HEK293T (cell line): ENCODE data around the gene RALB.

ENCODE experiments used
- ARNT ChIP-seq: fragments of 450-650 bp; IDR thresholded peaks from 2 replicates; pipeline ENCODE4 v1.6.1; 2017; ENCODE audit warnings: mild to moderate bottlenecking
- FOXK2 ChIP-seq: fragments of 450-650 bp; IDR thresholded peaks from 2 replicates; pipeline ENCODE4 v1.6.1; 2016; ENCODE audit warnings: mild to moderate bottlenecking
- FOXM1 ChIP-seq: fragments of 450-650 bp; IDR thresholded peaks from 2 replicates; pipeline ENCODE4 v1.6.1; 2017; ENCODE audit warnings: mild to moderate bottlenecking, borderline replicate concordance
- LEF1 ChIP-seq: fragments of 450-650 bp; IDR thresholded peaks from 2 replicates; pipeline ENCODE4 v1.6.1; 2017; ENCODE audit warnings: mild to moderate bottlenecking, borderline replicate concordance
- NFRKB ChIP-seq: fragments of 450-650 bp; IDR thresholded peaks from 2 replicates; pipeline ENCODE4 v1.6.1; 2016; ENCODE audit warnings: mild to moderate bottlenecking, moderate library complexity
- SP1 ChIP-seq: fragments of 450-650 bp; IDR thresholded peaks from 2 replicates; pipeline ENCODE4 v1.6.1; 2017
- SUZ12 ChIP-seq: fragments of 450-650 bp; IDR thresholded peaks from 2 replicates; pipeline ENCODE4 v1.6.1; 2016; ENCODE audit warnings: mild to moderate bottlenecking
- ZNF384 ChIP-seq: fragments of 450-650 bp; IDR thresholded peaks from 2 replicates; pipeline ENCODE4 v1.6.1; 2016

DNA sequence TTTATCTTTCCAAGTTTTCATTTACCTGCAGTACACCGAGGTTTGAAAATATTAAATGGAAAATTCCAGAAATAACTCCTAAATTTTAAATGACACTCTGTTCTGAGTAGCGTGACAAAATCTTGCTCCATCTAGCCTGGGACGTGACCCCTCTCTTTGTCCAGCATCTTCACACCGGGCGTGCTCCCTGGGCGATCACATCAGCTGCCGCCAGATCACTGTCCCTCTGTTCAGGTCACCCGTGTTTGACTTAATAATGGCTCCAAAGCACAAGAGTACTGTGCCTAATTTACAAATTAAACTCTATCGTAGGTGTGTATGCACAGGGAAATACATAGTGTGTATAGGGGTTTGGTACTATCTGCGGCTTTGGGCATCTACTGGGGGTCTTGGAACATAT is 23.3 kb upstream of the RALB start:
- TF ChIP-seq FOXM1, result no peak
- TF ChIP-seq SUZ12, result no peak
- no peak for TF ChIP-seq ZNF384
- no peak for TF ChIP-seq SP1
- no peak for TF ChIP-seq ARNT
- no peak for TF ChIP-seq NFRKB
- TF ChIP-seq FOXK2, result no peak
- TF ChIP-seq LEF1, result no peak
